Endothelial cell (in vitro differentiated cells): Measurements from ENCODE around the gene RXFP2. TPM values are rescaled to one million over a fixed set of nuclear protein-coding genes. Genes with fewer than 3 reads are reported as not detected.

Experiments
- DNase-seq: peaks from one replicate; pipeline ENCODE4 v3.0.0; 2021; ENCODE audit warnings: low spot score
- H3K27ac Mint-ChIP-seq: one replicate; pipeline ENCODE4 v1.8.0; 2021; ENCODE audit warnings: mixed read lengths, inconsistent platforms; ENCODE audit not compliant: unreplicated experiment
- H3K27me3 Mint-ChIP-seq: one replicate; pipeline ENCODE4 v1.8.0; 2021; ENCODE audit warnings: mild to moderate bottlenecking, moderate library complexity, mixed read lengths, inconsistent platforms; ENCODE audit not compliant: unreplicated experiment
- H3K36me3 Mint-ChIP-seq: one replicate; pipeline ENCODE4 v1.8.0; 2021; ENCODE audit warnings: mild to moderate bottlenecking, low read depth, mixed read lengths, inconsistent platforms; ENCODE audit not compliant: unreplicated experiment
- H3K4me1 Mint-ChIP-seq: one replicate; pipeline ENCODE4 v1.8.0; 2021; ENCODE audit warnings: mild to moderate bottlenecking, mixed read lengths, inconsistent platforms; ENCODE audit not compliant: unreplicated experiment
- H3K4me3 Mint-ChIP-seq: one replicate; pipeline ENCODE4 v1.8.0; 2021; ENCODE audit warnings: mild to moderate bottlenecking, mixed read lengths, inconsistent platforms; ENCODE audit not compliant: unreplicated experiment
- H3K9me3 Mint-ChIP-seq: one replicate; pipeline ENCODE4 v1.8.0; 2021; ENCODE audit warnings: mixed read lengths, inconsistent platforms; ENCODE audit not compliant: unreplicated experiment
- total RNA-seq: library from RNA; stranded (reverse); fragmentation: NEBNext Ultra II Directional; extraction: Animal tissue kit (Norgen Biotek cat#: 25700); gene quantifications from one replicate; pipeline ENCODE4 v1.2.1, GENCODE V29; 2021; ENCODE audit not compliant: unreplicated experiment
- TF ChIP-seq, protein P1 (sequence below): fragments of 200-600 bp; sonication (generic); IDR thresholded peaks from one replicate; pipeline ENCODE4 v1.5.0; 2021; ENCODE audit warnings: antibody characterized with exemption; ENCODE audit not compliant: unreplicated experiment

The RXFP2 gene
- total RNA-seq, 1 donor from 2014 or later, result not detected

DNA sequence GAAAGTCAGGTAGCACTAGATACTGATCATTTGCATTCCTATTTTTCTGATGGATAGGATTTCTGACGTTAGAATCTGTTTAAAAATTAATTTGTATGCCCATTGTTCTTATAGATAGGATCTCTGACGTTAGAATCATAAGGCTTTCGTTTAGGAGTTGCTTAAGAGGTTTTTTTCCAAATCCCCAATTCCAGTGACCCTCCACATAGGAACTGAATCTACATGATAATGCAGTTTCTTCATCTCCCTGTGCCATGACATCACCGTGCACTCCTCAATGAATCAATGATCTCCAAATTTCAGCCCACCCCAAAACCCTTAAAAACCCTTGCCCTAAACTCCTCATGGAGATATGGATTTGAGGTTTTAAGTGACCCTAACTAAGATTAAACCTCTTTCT lies 87.2 kb downstream of the RXFP2 start:
- Mint-ChIP-seq H3K27me3 (no peaks in the 10 kb centered on the region), H3K9me3 (no peaks in the 10 kb centered on the region), H3K27ac (no peak overlapping the region), H3K4me3 (no peak overlapping the region), H3K36me3 (no peaks in the 10 kb centered on the region), H3K4me1 (no peaks in the 10 kb centered on the region)
- TF ChIP-seq, protein P1, sequence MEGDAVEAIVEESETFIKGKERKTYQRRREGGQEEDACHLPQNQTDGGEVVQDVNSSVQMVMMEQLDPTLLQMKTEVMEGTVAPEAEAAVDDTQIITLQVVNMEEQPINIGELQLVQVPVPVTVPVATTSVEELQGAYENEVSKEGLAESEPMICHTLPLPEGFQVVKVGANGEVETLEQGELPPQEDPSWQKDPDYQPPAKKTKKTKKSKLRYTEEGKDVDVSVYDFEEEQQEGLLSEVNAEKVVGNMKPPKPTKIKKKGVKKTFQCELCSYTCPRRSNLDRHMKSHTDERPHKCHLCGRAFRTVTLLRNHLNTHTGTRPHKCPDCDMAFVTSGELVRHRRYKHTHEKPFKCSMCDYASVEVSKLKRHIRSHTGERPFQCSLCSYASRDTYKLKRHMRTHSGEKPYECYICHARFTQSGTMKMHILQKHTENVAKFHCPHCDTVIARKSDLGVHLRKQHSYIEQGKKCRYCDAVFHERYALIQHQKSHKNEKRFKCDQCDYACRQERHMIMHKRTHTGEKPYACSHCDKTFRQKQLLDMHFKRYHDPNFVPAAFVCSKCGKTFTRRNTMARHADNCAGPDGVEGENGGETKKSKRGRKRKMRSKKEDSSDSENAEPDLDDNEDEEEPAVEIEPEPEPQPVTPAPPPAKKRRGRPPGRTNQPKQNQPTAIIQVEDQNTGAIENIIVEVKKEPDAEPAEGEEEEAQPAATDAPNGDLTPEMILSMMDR, result no peak
- DNase-seq, result no peak

DNA sequence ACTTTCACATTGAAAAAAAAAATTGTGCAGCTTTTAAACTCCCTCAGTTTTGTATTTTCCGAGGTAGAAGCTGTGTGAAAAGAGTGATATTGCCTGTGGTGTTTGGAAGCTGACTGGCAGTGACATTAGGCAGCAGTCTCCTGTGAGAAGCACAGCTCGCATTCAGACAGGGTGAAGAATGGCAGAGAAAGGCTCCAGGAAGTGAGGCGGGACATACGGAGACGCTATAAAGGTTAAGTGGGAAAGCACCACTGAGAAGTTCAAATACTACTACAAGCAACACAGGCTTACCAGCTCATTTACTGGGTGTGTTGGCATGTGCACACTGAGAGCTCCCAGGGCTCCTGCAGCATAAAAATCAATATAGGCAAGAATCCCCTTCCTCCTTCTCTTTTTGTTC lies 88.4 kb downstream of the RXFP2 start:
- Mint-ChIP-seq H3K27me3 (no peaks in the 10 kb centered on the region), H3K4me3 (no peak overlapping the region), H3K27ac (no peak overlapping the region), H3K36me3 (no peaks in the 10 kb centered on the region), H3K4me1 (no peaks in the 10 kb centered on the region), H3K9me3 (no peaks in the 10 kb centered on the region)
- DNase-seq, result no peak
- TF ChIP-seq, protein P1, result no peak

DNA sequence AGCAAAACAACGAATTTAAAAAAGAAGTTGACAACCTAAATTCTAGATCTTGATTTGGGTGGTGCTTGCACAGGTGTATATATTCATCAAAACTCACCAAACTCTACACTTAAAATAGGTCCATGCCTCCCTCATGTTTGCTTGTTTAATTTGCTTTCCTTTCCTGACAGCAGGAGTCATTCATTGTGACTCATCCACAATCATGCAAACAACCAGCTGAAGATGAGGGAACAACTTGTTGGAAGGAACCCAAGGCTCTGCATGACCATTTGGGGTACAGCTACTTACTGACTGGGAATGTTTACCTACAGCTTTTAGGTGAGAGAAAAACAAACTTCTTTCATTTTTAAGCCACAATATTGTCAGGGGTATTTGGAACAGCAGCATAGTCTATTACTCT lies 96.6 kb downstream of the RXFP2 start:
- H3K27ac Mint-ChIP-seq, result no peak overlapping the region
- H3K36me3 Mint-ChIP-seq, result no peaks in the 10 kb centered on the region
- H3K4me3 Mint-ChIP-seq, result no peak overlapping the region
- no peaks in the 10 kb centered on the region for H3K27me3 Mint-ChIP-seq
- no peak for DNase-seq
- TF ChIP-seq, protein P1, result no peak
- no peaks in the 10 kb centered on the region for H3K4me1 Mint-ChIP-seq
- no peaks in the 10 kb centered on the region for H3K9me3 Mint-ChIP-seq

DNA sequence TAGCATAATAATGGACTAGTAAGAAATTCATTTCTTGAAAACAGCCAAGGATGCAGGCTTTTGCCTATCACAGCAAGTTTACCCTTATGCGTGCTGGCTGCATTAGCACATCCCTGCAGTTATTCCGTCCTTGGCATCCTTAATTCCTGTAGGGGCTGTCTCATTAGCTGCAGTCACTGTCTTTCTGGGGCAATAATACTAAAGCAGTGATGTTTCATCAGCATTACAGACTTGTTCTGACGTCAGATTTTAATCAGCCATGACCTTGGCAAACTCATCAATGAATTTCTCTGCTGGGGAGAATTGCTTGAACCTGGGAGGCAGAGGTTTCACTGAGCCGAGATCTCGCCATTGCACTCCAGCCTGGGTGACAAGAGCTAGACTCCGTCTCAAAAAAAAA lies 103.7 kb downstream of the RXFP2 start:
- H3K4me3 Mint-ChIP-seq, result no peak overlapping the region
- no peak for DNase-seq
- no peaks in the 10 kb centered on the region for H3K9me3 Mint-ChIP-seq
- no peaks in the 10 kb centered on the region for H3K36me3 Mint-ChIP-seq
- H3K27me3 Mint-ChIP-seq, result no peaks in the 10 kb centered on the region
- H3K4me1 Mint-ChIP-seq, result no peaks in the 10 kb centered on the region
- TF ChIP-seq, protein P1, result no peak
- H3K27ac Mint-ChIP-seq, result no peak overlapping the region

- Mint-ChIP-seq H3K4me3 (peak overlapping the region; percentile 85), H3K27ac (no peak overlapping the region), H3K27me3 (peaks cover 4% of the 10 kb centered on the region)
Observed at GRCh38 chr13:31846182-31846938, 107.0 kb downstream of the RXFP2 start.

More at GRCh38 chr13:31846182-31846938, 107.0 kb downstream of the RXFP2 start:
- peak; percentile 92 for DNase-seq
- Mint-ChIP-seq H3K4me1 (no peaks in the 10 kb centered on the region), H3K9me3 (no peaks in the 10 kb centered on the region), H3K36me3 (no peaks in the 10 kb centered on the region)
- TF ChIP-seq, protein P1, result no peak
